Measurements from ENCODE around the gene BMP8B.

BMP8B gene

GRCh38 chr1:39760074-39761008 is 28.3 kb downstream of the BMP8B start:
- DNase-seq (ENCODE audit: low read depth) = no peak
- no peak for TF ChIP-seq CTCF (conservative IDR thresholded peaks at IDR 0.05; ENCODE audit: low read length)
- no peak overlapping the region for H3K4me3 ChIP-seq (ENCODE audit: low read length)

- H3K4me3 ChIP-seq (ENCODE audit: low read length) = no peak overlapping the region
- no peak for DNase-seq (ENCODE audit: low read depth)
- TF ChIP-seq CTCF (conservative IDR thresholded peaks at IDR 0.05; ENCODE audit: low read length) = no peak
These were observed 29.3 kb downstream of the BMP8B start for GRCh38 chr1:39759436-39759726.

GRCh38 chr1:39758556-39759435 is 29.9 kb downstream of the BMP8B start:
- DNase-seq (ENCODE audit: low read depth) = no peak
- H3K4me3 ChIP-seq (ENCODE audit: low read length) = no peak overlapping the region
- no peak for TF ChIP-seq CTCF (conservative IDR thresholded peaks at IDR 0.05; ENCODE audit: low read length)

GRCh38 chr1:39757501-39757900 is 31.2 kb downstream of the BMP8B start:
- no peak for DNase-seq (ENCODE audit: low read depth)
- no peak overlapping the region for H3K4me3 ChIP-seq (ENCODE audit: low read length)
- TF ChIP-seq CTCF (conservative IDR thresholded peaks at IDR 0.05; ENCODE audit: low read length) = no peak

- no peak for TF ChIP-seq CTCF (conservative IDR thresholded peaks at IDR 0.05; ENCODE audit: low read length)
- no peak for DNase-seq (ENCODE audit: low read depth)
- H3K4me3 ChIP-seq (ENCODE audit: low read length) = no peak overlapping the region
These were observed 32.6 kb downstream of the BMP8B start for GRCh38 chr1:39755965-39756659.

GRCh38 chr1:39754906-39755504 is 33.7 kb downstream of the BMP8B start:
- DNase-seq (ENCODE audit: low read depth) = no peak

More at GRCh38 chr1:39754906-39755504, 33.7 kb downstream of the BMP8B start:
- TF ChIP-seq CTCF (conservative IDR thresholded peaks at IDR 0.05; ENCODE audit: low read length) = no peak
- no peak overlapping the region for H3K4me3 ChIP-seq (ENCODE audit: low read length)

All from AG10803 (cell line).